Superior temporal gyrus (tissue), 1 donor: ENCODE data around the gene EEPD1.
A peak's percentile ranks its signal among the peaks of the same experiment; 100 is the strongest.
"Not testable (repeated sequence)": the region's sequence is repeated elsewhere in the genome, so short reads cannot be mapped to it uniquely, and the experiment has no call there.

Experiments
- DNase-seq: peaks from one replicate; pipeline ENCODE4 v3.0.0-alpha.2; 2016; ENCODE audit errors: extremely low spot score

Gene EEPD1

DNA sequence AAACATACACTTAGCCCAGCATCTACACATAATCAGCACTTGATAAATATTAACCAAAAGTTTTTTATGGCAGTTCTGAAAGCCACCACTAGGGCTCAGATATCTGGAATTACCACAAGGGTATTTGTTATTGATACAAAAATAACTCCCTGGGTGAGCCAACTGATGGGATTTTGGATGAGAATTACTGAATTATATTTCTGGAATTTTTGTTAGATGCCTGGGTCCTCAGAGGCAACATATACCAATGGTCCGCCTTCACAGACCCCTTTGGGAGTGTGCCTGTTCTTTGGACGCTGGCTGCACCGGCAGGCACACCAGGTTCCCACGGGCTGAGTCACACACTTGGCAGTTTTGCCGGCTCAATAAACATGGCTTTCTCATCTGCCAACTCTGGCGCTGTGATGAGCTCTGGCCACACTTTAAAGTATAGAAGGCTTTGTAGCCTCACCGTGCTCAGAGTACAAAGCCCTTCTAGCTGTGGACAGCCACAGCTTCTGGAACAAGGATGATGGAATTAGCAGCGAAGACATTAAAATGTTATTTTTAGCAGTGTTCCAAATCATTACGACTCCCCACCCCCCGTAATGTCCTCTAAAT lies 24.5 kb upstream of the EEPD1 start:
- DNase-seq, result peak; percentile 78

DNA sequence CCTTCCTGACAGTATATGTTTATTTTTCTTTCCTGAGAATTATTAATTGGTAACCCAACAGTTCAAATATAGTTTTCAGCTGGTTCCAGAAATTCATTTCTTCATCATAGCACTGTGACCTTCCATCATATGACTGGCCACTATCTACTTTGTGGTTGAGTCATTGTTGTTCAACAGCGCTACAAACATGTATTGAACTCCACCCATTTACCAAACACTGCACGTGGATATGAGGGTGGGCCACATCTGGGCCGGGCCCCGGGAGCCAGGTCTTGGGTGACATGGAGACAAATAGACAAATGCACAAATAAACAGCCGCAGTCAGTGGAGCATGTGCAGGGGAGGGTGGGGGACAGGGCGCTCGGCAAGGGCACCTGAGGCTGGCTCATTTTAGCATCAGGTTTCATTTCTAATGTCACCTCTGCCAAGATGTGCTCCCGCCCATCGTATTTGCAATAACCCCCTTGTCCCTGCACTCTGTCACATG lies 24.0 kb upstream of the EEPD1 start:
- no peak for DNase-seq

GRCh38 chr7:36130236-36130945 lies 22.7 kb upstream of the EEPD1 start:
- DNase-seq, result no peak

GRCh38 chr7:36131026-36131425 lies 22.0 kb upstream of the EEPD1 start:
- no peak for DNase-seq

DNA sequence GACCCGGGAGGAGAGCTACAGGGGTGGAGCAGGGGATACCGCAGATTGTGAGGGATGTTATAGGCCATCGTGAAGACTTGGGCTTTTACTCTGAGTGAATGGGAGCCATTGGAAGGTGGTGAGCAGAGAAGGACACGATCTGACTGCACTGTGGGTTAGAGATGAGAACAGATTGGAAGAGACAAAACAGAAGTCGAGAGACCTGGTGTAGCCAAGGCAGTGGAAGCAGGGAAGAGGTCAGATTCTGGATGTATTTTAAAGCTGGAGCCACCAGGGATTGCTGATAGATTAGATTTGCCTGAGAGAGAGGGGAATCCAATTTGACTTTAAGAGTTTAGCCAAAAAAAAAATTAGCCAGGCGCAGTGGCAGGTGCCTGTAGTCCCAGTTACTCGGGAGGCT lies 21.6 kb upstream of the EEPD1 start:
- DNase-seq, result no peak

- no peak for DNase-seq
Observed at GRCh38 chr7:36132012-36132411, 21.0 kb upstream of the EEPD1 start.

GRCh38 chr7:36135700-36136099 lies 17.4 kb upstream of the EEPD1 start:
- DNase-seq, result no peak

DNA sequence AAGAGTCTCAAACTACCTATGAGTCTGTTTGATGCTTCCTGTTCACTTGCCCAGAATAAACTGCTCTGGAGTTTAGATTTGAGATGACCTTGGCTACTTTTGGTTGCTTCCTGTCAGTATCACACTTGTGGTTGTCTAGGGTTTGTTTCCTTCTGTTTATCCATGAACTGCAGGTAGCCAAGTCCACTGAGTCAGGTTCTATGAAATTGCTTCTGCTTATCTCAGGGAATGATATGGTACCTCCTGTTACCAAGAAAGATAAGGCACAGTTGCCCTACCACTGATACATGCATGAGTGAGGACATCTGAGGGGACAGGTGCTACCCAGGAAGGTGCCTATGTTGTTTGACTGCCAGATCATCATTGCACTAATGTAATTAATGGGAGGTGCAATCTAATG lies 15.8 kb upstream of the EEPD1 start:
- no peak for DNase-seq

DNA sequence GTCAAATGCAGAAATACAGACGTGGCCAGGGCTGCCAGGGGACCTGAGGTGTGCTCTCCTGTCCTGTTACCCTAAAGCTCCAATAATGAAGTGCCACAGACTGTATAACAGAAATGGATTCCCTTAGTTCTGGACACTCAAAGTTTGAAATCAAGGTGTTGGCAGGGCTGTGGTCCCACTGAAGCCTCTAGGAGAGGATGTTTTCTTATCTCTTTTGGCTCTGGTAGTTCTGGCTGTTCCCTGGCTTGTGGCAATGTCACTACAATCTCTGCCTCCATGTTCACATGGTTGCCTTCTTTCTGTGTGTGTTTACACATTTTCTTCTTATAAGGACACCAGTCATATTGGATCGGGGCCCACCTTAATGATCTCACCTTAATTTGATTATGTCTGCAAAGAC lies 15.3 kb upstream of the EEPD1 start:
- DNase-seq, result no peak

GRCh38 chr7:36138209-36138608 lies 14.8 kb upstream of the EEPD1 start:
- no peak for DNase-seq

DNA sequence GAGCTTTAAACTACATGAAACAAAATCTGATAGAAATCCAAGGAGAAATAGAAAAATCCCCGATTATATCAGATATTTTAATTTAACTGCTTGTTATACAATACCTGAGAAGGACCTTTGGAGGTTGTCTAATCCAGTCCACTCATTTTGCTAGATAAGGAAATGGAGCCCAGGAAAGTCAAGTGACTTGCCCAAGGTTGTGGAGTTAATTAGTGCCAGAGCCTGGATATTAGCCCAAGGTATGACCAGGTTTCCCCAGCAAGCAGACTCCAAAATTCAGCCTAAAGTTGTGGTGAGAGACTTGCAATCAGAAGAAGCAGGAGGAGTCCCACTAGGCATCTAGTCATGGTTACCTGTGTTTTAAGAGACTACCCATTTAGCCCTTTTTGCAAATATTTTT lies 11.7 kb upstream of the EEPD1 start:
- no peak for DNase-seq

- no peak for DNase-seq
Observed at GRCh38 chr7:36141850-36142249, 11.2 kb upstream of the EEPD1 start.

DNA sequence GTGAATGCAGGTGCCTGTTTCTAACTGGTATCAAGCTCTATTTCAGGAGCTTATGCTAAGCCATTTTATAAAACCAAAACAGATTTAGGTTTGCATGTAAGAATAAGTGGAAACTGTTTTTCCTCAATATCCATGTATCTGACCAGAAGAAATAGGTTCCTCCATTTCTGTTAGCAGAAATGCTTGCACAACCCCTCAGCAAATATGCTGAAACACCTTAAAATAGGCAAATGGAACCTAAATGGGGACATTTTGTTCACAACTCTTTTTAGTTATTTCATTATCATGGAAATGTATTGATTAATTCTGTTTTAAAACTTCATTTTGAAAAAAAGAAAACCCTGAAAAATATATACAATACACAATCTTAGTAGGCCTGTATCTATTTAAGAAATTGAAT lies 8.9 kb upstream of the EEPD1 start:
- DNase-seq, result no peak

- no peak for DNase-seq
Observed at GRCh38 chr7:36145686-36146085, 7.4 kb upstream of the EEPD1 start.

DNA sequence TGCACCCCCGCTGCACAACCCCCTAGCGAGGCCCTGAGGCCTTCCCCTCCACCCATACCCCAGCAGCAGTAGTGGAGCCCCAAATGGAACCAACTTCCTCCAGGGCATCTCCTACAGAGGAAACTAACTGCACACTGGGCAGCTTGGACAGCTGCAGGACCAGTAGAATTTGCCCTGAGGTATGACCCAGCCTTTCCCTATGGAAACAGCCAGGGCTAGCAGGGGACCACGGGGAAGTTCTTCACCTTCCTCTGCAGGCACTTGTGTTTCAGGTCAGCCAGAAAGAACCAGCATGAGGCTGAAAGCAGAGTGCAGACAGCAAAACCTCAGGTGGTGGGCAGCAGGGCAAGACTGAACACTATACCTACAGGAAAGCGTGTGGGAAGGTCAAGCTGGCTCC lies 5.7 kb upstream of the EEPD1 start:
- no peak for DNase-seq

DNA sequence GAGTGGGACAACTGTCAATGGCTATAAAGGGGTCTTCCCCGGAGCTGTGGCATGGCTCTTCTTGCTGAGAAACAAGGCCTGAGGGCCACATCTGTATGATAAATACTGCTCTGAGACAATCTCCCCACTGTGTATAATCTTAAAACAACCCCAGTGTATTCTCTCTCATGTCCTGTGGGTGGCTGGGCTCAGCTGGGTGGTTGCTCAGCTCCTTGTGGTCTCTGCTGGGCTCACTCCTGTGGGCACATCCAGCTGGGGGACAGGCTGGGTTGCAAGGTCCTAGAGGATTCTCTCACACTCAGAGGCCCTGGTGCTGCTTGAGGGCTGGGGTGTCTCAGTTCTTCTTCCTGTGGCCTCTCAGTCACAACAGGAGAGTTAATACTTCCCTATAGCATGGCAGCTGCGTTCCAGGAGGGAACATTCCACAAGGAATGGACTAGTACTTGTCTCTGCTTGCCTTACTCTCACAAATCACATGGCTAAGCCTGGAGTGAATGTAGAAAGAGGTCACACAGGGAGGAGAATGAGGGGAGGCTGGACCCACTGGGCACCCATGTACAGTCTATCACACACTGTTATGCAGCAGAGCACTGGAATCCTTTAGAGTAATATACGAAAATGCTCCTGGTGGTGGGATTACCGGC lies 4.5 kb upstream of the EEPD1 start:
- no peak for DNase-seq

GRCh38 chr7:36149240-36149639 lies 3.8 kb upstream of the EEPD1 start:
- DNase-seq, result not testable (repeated sequence)

- no peak for DNase-seq
Observed at GRCh38 chr7:36149694-36150452, 3.2 kb upstream of the EEPD1 start.

GRCh38 chr7:36151921-36152755 lies 916 bp upstream of the EEPD1 start:
- DNase-seq, result peak; percentile 51

- DNase-seq, result no peak
Observed at GRCh38 chr7:36153571-36154097, 580 bp downstream of the EEPD1 start.
